AG04450 (cell line): ENCODE results near the gene S100A14. TPM values are rescaled to one million over a fixed set of nuclear protein-coding genes. Genes with fewer than 3 reads are reported as not detected.

Experiments used
- CTCF ChIA-PET: fragments of 300-600, 350-600 bp; formaldehyde crosslinking; extraction: SDS; loops from one replicate; lab custom pipeline; 2022; ENCODE audit warnings: antibody characterized with exemption, inconsistent platforms; lab: Charles Lee
- POLR2A ChIA-PET: fragments of 350-600 bp; formaldehyde crosslinking; extraction: SDS; loops from one replicate; lab custom pipeline; 2021; ENCODE audit warnings: antibody characterized with exemption, inconsistent platforms; lab: Yijun Ruan, JAX
- DNase-seq: peaks from one replicate; pipeline ENCODE4 v3.0.0-alpha.2; 2011; ENCODE audit warnings: low read depth, low spot score
- H3K27ac ChIP-seq: one replicate; pipeline ENCODE4 v1.5.1; 2012; ENCODE audit warnings: low read depth, low read length, control low read depth
- H3K27me3 ChIP-seq: one replicate; pipeline ENCODE4 v1.6.0; 2012; ENCODE audit warnings: low read length; ENCODE audit not compliant: control insufficient read depth, insufficient read depth
- H3K4me3 ChIP-seq: 2 replicates; pipeline ENCODE4 v1.5.1; 2011; ENCODE audit warnings: mild to moderate bottlenecking, low read depth, low read length, control low read depth
- H3K9me3 ChIP-seq: 2 replicates; pipeline ENCODE4 v1.5.1; 2012; ENCODE audit warnings: low read length; ENCODE audit not compliant: control insufficient read depth, insufficient read depth
- CTCF ChIP-seq: IDR thresholded peaks from 2 replicates; pipeline ENCODE4 v1.5.1; 2011; ENCODE audit warnings: low read depth, low read length, control low read depth, inconsistent platforms
- polyA plus RNA-seq: library from polyadenylated mRNA; depleted of rRNA; stranded (reverse); fragments of >200 nt; gene quantifications from 2 replicates; pipeline ENCODE4 v1.2.3, GENCODE V29; 2011

Gene S100A14
- polyA plus RNA-seq, 1 experiment = not detected

- CTCF ChIA-PET = interaction anchor here (0.5 to 1.4 kb wide), 5 partner anchors 21 to 296 kb away, joined by 3 to 6 read pairs (median 3); partner anchors contain the start of gene S100A13
- POLR2A ChIA-PET = interaction anchor here (0.6 to 2.7 kb wide), 3 partner anchors 8 to 21 kb away, joined by 3 to 14 read pairs (median 8); partner anchors contain the start of genes CHTOP and S100A13
- Histone ChIP-seq H3K27ac (no peak overlapping the region), H3K9me3 (no peaks in the 10 kb centered on the region), H3K4me3 (no peak overlapping the region), H3K27me3 (no peaks in the 10 kb centered on the region)
- TF ChIP-seq CTCF = no peak
- no peak for DNase-seq
Measured at GRCh38 chr1:153648000-153648643, 32.0 kb upstream of the S100A14 start.

GRCh38 chr1:153647346-153647714 is 31.2 kb upstream of the S100A14 start:
- DNase-seq = no peak
- POLR2A ChIA-PET = interaction anchor here (0.6 to 2.7 kb wide), 3 partner anchors 9 to 20 kb away, joined by 3 to 14 read pairs (median 8); partner anchors contain the start of genes CHTOP and S100A13

GRCh38 chr1:153646672-153647345 is 30.7 kb upstream of the S100A14 start:
- no peaks in the 10 kb centered on the region for H3K9me3 ChIP-seq
- TF ChIP-seq CTCF = no peak
- no peak overlapping the region for H3K4me3 ChIP-seq
- no peaks in the 10 kb centered on the region for H3K27me3 ChIP-seq
- DNase-seq = no peak
- ChIA-PET POLR2A (interaction anchor here (2.1 to 2.7 kb wide), 2 partner anchors 13 to 20 kb away, joined by 8 to 14 read pairs; partner anchors contain the start of genes CHTOP and S100A13), CTCF (interaction anchor here (1.4 kb wide), 1 partner anchor 19 kb away, joined by 6 read pairs; the partner anchor contains the start of gene S100A13)
- H3K27ac ChIP-seq = no peak overlapping the region

More at GRCh38 chr1:153647346-153647714, 31.2 kb upstream of the S100A14 start:
- Histone ChIP-seq H3K27me3 (no peaks in the 10 kb centered on the region), H3K27ac (no peak overlapping the region), H3K9me3 (no peaks in the 10 kb centered on the region), H3K4me3 (no peak overlapping the region)
- TF ChIP-seq CTCF = no peak
- CTCF ChIA-PET = interaction anchor here (0.6 to 1.4 kb wide), 2 partner anchors 20 to 76 kb away, joined by 3 to 6 read pairs; partner anchors contain the start of gene S100A13

- Histone ChIP-seq H3K27ac (no peak overlapping the region), H3K4me3 (no peak overlapping the region), H3K9me3 (no peaks in the 10 kb centered on the region), H3K27me3 (no peaks in the 10 kb centered on the region)
- CTCF ChIA-PET = interaction anchor here (1.7 to 2.0 kb wide), 3 partner anchors 16 to 133 kb away, joined by 6 to 12 read pairs (median 10); partner anchors contain the start of gene S100A13
- POLR2A ChIA-PET = interaction anchor here (1.0 to 2.6 kb wide), 5 partner anchors 10 to 347 kb away, joined by 3 to 13 read pairs (median 4); partner anchors contain the start of genes CHTOP, RPS27, S100A13 and S100A16
- DNase-seq = no peak
- TF ChIP-seq CTCF = no peak
Measured at GRCh38 chr1:153643816-153644215, 27.7 kb upstream of the S100A14 start.
